ENCODE data around the gene FGF14. TPM values are rescaled to one million over a fixed set of nuclear protein-coding genes. Genes with fewer than 3 reads are reported as not detected.

The FGF14 gene
- total and polyA plus RNA-seq, 2 experiments from 2014 or later: 0.03 TPM; not detected in 1

GRCh38 chr13:102380012-102380411, 21.8 kb downstream of the FGF14 start:
- Histone ChIP-seq H3K9me2 (ENCODE audit: insufficient read depth) (no peaks in the 10 kb centered on the region), H3K4me1 (ENCODE audit: insufficient read depth) (no peaks in the 10 kb centered on the region), H3K79me2 (replicated peaks; ENCODE audit: insufficient read depth) (no peaks in the 10 kb centered on the region), H2AFZ (no peak overlapping the region), H3K27ac (ENCODE audit: low read depth) (no peak overlapping the region), H3K36me3 (ENCODE audit: insufficient read depth) (no peaks in the 10 kb centered on the region), H3K4me2 (no peak overlapping the region), H4K20me1 (replicated peaks; ENCODE audit: insufficient read depth) (no peaks in the 10 kb centered on the region), H3F3A (replicated peaks; ENCODE audit: low read depth) (no peaks in the 10 kb centered on the region), H3K4me3 (no peak overlapping the region), H3K27me3 (ENCODE audit: insufficient read depth) (no peaks in the 10 kb centered on the region)
- DNase-seq (ENCODE audit: low spot score) (no peak), ATAC-seq (no peak)
- H3K9me3 Mint-ChIP-seq: no peaks in the 10 kb centered on the region
- no peaks in the 10 kb centered on the region for H3K27me3 Mint-ChIP-seq (ENCODE audit: insufficient read depth, low read depth, poor library complexity)
- TF ChIP-seq ZNF462 (CRISPR knock-in tag; IDR thresholded peaks at IDR 0.05) (no peak), CTCF (conservative IDR thresholded peaks at IDR 0.05; ENCODE audit: low read depth in 2 of 2) (no peak), POLR2AphosphoS5 (IDR thresholded peaks at IDR 0.05; ENCODE audit: low read depth) (no peak), ETS1 (IDR thresholded peaks at IDR 0.05) (no peak), CREB1 (CRISPR knock-in tag; IDR thresholded peaks at IDR 0.05; ENCODE audit: low read depth) (no peak), EZH2phosphoT487 (IDR thresholded peaks at IDR 0.05; ENCODE audit: unreplicated experiment) (no peak), STAT1 (IDR thresholded peaks at IDR 0.05; ENCODE audit: unreplicated experiment) (no peak), ZNF114 (CRISPR knock-in tag; IDR thresholded peaks at IDR 0.05) (no peak), JUNB (IDR thresholded peaks at IDR 0.05; ENCODE audit: unreplicated experiment) (no peak), ZNF331 (CRISPR knock-in tag; IDR thresholded peaks at IDR 0.05; ENCODE audit: low read depth) (no peak), NANOG (IDR thresholded peaks at IDR 0.05; ENCODE audit: borderline replicate concordance) (no peak), REST (IDR thresholded peaks at IDR 0.05; ENCODE audit: unreplicated experiment) (no peak), EZH2 (IDR thresholded peaks at IDR 0.05; ENCODE audit: low read depth, unreplicated experiment) (no peak)
- H3K4me1 Mint-ChIP-seq: no peaks in the 10 kb centered on the region
- no peak overlapping the region; the same call in 1 of the 2 replicates for H3K27ac Mint-ChIP-seq
- no peaks in the 10 kb centered on the region for H3K36me3 Mint-ChIP-seq (ENCODE audit: low read depth)
- H3K4me3 Mint-ChIP-seq: no peak overlapping the region

Data from GM23338 (cell line).